HG03354 (cell line): Measurements from ENCODE around the gene PACS1.
A peak's percentile ranks its signal among the peaks of the same experiment; 100 is the strongest.

ENCODE experiments used
- ATAC-seq: cut with Tn5 transposase; IDR thresholded peaks from one replicate; pipeline ENCODE4 v1.9.1; 2021; ENCODE audit warnings: mild to moderate bottlenecking; ENCODE audit not compliant: unreplicated experiment, poor library complexity, severe bottlenecking

The PACS1 gene

DNA sequence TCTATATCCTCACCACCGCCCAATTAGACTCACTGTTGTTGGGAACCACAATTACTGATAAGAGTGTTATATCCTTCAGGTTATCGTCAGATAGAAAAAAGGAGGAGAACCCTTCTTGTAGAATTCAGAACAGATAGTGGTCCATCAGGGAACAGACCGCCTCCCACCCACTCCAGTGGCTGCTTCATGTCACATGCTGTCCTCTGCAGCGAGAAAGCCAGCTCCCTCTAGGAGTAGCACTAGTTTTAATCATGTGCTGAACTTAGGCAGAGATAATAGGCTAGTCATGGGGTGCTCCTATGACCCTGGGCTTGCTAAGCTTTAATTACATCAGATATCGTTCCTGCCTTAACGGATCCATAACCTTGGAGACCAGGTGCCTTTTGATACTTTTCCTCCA is 146.8 kb downstream of the PACS1 start:
- ATAC-seq = no peak

DNA sequence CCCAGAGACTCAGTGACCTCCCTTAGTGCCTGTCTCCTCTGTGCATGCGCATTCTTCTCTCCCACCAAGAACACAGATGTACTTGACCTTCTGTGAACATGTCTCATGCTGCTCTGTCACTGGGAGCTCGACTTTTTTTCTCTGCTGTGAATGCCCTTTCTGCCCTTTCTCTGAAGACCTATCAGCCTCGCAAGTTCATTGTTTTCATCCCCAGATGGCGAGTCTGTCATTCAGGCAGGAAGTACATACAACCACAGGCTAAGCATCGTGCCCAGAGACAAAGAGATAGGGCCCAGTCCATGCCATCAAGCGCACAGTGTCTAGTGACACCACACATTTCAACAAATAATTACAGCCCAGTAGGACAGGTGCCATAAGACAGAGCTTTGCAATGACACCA is 148.0 kb downstream of the PACS1 start:
- no peak for ATAC-seq

DNA sequence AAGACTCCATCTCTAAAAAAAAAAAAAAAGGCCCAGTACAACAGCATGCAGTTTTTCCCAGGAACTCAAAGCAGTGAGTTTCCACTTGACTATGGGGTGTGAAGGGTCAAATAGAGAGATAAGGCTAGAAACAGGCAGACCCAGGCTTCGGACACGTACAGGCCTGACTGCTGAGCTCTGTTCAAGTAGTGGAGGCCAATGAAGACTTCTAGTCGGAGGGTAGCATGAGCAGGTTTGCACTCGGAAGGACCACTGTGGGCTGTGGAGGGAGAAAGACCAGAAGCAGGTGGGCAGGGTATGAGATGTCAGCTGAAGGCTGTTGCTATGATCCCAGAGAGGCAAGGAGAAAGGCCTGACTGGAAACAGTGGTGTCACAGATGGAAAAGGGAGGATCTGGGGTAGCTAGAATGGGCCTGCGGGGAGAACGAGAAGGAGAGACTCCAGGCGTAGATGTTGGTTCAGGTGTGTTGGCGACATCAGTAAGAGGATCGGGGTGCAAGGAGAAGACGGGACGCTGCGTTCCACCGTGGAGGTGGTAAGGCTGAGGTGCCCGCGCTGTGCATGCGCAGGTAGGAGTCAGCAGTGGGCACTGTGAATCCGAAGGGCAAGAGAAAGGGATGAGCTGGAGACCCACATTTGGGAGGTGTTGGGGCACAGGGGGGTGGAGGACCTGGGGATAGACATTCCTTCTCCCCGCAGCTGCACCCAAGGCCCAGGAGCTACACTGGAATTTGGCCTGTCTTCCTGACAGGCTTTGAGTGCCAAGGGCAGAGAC is 149.0 kb downstream of the PACS1 start:
- no peak for ATAC-seq

DNA sequence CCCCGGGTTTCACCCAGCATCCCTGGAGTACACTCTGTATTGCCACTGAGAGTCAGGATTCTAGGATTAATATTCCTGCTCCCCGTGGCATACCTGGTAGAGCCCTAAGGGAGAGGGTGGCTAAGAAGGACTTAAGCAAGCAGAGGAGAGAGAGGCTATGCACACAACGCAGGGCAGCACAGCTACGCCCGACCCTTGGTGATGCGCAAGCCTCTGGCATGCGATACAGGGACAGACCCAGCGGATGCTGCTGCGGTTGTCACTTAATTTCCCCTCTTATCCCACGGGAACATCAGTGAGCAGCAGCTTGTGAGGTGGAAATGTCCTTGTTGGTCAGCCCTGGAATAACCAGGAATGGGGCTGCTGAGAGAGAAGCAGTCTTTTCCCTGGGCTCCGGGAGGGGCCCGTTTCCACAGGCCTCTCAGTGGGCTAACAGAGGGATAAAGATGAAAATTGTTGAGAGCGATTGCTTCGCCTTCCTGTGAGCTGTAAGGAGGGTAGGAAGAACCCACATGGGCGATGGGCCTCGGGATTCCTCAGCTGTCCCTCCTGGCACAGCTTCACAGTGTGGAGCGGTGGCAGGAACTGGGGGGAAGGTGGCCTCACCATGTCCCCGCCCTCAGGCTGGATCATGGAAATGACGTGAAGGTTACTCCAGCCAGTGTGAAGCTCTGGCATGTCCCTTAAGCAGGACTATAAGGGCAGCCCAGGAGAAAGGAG is 149.9 kb downstream of the PACS1 start:
- no peak for ATAC-seq

DNA sequence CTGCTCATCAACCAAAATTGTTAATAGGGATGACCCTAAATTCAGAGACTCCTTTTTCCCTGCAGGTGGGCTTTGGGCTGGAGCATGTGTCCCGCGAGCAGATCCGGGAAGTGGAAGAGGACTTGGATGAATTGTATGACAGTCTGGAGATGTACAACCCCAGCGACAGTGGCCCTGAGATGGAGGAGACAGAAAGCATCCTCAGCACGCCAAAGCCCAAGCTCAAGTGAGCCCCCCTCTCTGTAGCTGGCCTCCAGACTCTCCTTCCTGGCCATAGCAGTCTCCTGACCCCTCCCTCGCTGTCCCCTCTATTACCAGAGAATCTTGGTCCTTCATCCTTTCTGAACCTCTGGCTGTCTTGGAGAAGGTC is 150.5 kb downstream of the PACS1 start:
- no peak for ATAC-seq

DNA sequence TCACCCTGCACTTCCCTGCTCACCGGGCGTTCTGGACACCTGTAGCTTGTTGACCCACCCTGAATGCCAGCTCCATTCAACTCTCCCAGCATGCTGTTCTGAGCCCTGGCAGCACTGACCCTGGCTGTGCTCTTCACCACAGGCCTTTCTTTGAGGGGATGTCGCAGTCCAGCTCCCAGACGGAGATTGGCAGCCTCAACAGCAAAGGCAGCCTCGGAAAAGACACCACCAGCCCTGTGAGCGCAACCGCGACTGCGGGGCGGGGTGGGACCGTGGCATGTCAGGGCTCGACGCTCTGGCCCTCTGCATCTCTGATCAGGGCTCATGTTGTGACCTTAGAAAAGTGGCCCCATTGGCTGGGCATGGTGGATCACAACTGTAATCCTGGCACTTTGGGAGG is 150.9 kb downstream of the PACS1 start:
- no peak for ATAC-seq

DNA sequence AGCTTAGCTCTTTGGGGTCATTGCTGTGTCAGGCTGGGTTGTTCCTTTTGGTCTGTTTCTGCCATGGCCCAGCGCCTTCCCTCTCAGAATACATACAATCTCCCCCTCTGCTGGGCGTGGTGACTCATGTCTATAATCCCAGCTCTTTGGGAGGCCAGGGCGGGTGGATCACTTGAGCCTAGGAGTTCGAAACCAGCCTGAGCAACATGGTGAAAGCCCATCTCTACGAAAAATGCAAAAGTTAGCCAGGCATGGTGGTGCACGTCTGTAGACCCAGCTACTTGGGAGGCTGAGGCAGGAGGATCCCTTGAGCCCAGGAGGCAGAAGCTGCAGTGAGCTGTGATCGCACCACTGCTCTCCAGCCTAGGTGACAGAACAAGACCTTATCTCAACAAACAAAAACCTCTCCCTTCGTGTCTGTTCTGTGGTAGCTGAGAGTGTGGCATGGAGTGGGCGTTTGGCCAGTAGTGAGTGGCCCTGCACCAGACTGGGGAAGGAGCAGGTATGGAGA is 151.7 kb downstream of the PACS1 start:
- ATAC-seq = peak; percentile 25

DNA sequence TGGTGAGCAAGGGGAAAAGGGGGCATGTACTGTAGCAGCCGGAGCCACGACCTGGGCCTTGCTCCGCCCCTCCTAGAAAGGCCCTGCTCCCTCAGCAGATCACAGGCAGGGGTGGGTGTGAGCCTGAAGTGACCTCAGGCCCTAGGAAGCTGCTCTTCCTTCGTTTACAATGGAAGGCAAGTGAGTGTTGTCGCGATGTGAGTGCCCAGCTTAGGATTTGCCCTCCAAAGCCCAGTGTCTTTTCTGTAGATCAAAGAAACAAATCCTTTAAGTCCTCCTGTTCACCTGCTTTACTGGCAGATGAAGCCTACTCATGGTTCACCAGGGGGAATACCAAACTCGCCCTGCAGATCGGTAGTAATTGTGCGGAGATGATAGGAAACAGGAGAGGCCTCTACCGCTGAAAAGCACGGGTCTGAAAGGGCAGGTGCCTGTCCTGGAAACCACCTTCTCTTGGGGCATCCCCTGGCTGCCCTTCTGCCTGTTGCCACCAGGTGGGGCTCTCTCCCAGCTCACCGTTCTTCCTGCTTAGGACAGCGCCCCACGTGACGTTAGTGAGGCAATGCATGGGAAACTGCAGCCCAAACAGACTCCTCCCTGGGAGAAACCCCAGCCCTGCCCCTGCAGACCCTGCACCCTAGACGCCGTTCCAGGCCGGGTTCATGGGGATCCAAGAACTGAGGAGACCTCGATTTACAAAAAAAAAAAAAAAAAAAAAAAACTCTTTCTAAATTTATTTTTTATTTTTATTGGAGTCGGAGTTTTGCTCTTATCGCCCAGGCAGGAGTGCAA is 152.5 kb downstream of the PACS1 start:
- ATAC-seq = peak; percentile 81

DNA sequence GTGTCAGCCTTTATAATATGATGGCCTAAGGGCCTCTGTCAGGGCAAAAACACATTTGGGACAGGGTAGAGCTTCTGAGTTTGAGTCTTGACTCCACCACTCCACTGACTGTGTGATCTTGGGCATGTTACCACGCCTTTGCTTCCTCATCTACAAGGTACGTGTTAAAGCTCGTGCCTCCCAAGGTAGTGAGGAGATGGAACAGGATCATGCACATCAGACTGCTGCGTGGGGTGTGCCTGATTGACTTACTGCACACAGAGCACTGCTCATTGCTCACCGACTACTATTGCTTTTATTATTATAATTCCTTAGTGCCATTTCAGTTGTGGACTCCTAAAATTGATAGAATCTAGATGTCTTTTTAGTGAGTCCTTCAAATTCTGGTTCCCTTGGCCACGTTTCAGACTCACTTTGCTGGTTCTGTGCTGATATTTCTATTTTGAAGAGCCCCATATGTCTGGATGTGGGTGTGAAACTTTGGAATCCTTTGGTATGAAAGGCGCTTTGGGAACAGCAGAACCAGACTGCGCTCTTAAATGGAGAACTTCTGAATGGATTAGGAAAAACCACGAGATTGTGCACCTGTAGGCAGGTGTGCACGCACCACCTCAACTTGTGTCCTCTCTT is 154.3 kb downstream of the PACS1 start:
- ATAC-seq = no peak

DNA sequence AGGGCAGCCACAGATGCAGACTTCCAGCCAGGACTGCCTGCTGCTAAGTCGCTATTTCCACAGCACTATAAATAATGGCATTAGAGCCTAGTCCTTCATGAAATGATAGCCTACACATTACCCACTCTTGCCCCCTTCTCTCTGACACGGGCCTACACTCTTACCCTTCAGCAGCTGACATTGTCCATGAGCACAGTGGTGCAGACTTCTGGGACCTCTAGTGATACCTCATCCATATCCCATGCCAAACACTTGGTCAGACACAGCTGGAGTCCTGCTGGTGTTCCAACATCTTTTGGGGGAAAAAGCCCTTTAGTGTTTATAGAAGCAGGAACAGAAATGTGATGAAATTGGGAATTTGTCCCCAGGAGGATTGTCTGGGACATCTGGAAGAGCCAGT is 155.0 kb downstream of the PACS1 start:
- ATAC-seq = no peak

DNA sequence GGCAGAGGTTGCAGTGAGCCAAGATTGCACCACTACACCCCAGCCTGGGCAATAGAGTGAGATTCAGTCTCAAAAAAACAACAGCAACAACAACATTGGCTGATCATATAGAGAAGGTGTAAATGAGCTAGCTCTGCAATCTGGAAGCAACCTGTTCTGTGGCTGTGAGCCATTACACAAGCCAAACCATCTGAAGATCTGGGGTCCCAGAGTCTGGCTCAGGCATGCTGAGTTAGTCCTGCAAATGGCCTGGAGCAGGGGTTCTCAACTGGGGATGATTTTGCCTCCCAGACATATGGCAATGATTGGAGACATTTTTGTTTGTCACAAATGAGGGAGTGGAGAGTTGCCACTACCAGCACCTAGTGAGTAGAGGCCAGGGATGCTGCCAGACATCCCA is 156.0 kb downstream of the PACS1 start:
- no peak for ATAC-seq

DNA sequence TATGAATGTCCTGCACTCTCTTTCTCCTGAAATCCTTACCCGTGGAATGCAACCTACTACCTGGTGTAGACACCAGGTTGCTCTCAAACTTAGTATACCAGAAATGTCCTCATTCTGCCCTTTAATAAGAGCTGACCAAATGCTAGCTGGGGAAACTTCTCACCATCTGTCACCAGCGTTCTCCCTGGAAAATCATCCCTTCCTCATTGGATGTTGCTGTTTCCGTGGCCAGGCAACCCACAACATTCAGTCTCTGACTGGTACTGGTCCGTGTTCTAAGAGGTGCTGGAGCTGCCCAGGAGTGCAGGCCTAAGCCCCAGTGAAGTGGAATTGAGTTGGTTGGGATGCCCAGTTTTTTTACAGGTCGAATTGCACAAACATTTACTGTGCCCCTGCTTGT is 157.6 kb downstream of the PACS1 start:
- ATAC-seq = no peak

DNA sequence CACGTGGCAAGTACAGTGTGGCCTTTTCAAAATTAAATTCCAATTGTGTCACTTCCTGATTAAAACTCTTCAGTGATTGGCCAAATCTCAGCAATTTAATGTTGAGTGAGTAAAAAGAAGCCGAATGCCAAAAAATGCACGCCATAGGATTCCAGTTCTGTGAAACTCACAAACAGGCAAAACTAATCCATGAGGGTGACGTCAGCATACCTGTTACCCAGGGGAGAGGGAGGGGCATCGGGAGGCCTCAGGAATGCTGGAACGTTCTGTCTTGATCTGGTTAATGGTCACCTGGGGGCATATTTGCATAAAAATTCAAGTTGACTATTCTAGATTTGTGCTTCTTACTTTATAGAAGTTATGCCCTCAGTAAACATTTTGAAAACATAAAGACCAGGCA is 158.4 kb downstream of the PACS1 start:
- ATAC-seq = no peak

DNA sequence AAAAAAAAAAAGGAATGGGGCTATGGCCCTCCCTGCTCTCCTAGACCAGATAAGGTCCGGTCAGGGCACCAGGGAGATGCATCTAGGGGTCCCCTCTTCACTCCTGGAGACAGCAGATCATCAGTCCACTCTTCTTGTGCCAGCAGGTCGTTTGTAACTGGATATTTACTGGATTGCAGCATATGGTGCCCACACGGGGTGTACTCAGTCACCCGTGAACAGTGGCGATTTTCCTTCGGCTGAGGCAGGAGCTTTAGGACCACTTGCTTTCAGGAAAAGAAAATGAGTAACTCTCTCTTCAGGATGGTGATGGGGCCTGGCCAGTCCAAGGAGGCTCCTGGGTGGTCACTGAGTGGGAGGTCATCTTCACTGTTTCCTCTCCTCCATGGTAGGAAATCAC is 160.1 kb downstream of the PACS1 start:
- ATAC-seq = no peak

DNA sequence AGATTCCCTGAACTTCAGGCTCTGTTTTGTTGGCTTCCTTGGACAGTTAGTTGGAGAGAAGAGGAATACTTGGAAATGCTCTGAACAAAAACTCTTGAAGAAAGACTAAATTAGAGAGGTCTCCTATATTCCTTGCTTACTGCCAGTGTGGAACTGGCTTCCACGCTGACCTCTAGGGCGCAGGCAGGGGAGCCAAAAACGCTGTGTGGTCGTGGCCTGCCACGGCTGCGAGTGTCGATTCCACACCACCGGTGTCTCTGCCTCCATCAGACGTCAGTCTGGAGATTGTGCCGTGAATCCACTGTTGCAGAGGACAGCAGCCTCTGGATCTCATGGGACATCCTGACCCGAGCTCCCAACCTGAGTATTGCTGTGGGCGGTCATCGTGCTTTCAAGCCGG is 160.9 kb downstream of the PACS1 start:
- no peak for ATAC-seq

DNA sequence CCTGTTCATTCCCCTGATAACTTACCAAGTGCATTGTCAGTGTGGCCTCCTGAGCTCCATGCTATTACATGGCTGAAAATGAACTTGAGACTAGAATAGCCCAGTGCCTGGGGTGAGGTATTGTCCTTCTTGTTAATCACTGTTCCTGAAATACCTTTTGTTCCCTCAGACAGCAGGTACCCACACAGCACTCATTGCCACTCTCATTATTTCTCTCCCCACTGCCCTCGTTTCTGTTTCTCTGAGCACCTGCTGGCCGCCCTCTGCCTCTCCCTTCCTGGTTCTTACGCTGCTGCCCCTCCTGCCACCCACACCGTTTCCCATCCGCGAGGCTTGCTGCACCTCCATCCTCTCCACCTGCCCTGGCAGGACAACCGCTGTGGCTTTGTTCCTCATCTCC is 161.5 kb downstream of the PACS1 start:
- ATAC-seq = no peak

DNA sequence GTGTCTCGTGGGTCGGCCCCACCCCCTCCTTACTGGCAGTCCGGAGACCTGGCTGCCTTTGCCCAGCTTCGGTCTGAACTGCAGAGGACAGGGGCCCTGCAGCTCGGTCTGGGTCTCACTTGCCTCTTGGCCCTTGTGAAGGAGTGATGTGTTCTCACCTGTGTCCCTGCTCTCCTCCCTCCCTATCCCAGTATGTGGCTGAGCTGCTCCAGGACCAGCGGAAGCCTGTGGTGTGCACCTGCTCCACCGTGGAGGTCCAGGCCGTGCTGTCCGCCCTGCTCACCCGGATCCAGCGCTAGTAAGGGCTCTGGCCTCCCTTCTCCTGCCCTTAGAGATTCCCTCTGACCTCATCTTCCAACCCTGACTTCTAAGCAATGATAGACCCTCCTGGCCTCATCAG is 162.7 kb downstream of the PACS1 start:
- no peak for ATAC-seq

DNA sequence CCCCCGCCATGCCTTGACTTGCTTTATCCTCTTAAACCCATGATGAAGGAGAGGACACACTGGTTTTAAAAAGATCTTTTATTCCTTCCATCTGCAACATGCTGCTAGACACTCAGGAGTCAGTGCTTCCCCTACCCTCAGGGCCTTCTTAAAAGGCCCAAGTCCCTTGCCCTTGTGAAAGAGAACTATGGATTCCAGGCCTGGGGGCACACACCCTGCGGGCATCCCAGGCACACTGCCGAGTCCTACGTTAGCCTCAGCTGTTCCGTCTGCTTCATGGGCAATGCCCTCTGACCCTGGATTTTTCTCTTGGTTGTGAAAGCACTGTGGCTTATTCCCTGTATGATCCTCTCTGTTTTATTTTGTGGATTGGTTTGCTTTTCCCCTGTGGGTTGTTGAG is 163.2 kb downstream of the PACS1 start:
- ATAC-seq = no peak

DNA sequence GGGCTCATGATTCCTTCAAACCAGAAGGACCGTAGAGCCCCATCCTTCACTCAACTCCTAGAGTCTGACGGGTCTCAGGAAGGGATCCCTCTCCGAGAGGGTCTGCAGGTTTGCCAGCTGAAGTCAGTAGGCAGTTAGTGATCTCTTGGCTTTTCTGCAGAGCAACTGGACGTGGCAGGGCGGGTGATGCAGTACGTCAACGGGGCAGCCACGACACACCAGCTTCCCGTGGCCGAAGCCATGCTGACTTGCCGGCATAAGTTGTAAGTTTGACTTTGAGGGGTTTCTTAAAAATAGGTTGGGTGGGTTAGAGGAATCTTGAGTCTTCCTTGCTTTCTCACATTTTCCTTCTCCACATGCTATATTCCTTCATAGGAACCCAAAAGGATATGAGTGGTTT is 165.1 kb downstream of the PACS1 start:
- ATAC-seq = no peak

DNA sequence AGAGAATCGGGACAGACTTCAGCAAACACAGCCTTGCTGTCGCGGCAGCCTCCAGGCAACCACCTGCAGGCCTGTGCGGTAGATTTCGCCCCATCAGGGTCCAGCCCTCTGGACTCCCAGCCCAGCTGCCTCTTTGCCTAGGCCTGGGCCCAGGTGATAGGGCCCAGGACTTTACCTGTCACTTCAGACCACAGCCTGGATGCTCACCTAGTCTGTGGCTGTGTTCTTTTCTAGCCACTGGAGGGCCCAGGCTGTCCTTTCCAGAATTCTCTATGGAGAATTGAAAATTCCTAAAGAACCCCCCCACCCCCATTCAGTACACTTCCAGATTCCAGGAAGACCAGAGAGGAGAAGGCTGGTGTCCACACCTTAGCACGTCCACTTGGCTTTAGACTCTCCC is 167.8 kb downstream of the PACS1 start:
- no peak for ATAC-seq
